T-helper 2 cell treated with Interferon-gamma antibody and Interleukin-4, amounts not matched to agents 5 μg/mL and 100 μg/mL, for 36 hours (primary cell): Measurements from ENCODE around the gene MT1H.
"Not testable (repeated sequence)": the region's sequence is repeated elsewhere in the genome, so short reads cannot be mapped to it uniquely, and the experiment has no call there.

Source experiments
- DNase-seq: peaks from one replicate; pipeline ENCODE4 v3.0.0; 2021; ENCODE audit warnings: low spot score
- H3K27ac Mint-ChIP-seq: one replicate; pipeline ENCODE4 v1.8.0; 2021; ENCODE audit warnings: mild to moderate bottlenecking, mixed read lengths
- H3K27me3 Mint-ChIP-seq: one replicate; pipeline ENCODE4 v1.8.0; 2021; ENCODE audit warnings: low read depth, mixed read lengths
- H3K36me3 Mint-ChIP-seq: one replicate; pipeline ENCODE4 v1.8.0; 2021; ENCODE audit warnings: low read depth, mixed read lengths
- H3K4me1 Mint-ChIP-seq: one replicate; pipeline ENCODE4 v1.8.0; 2021; ENCODE audit warnings: low read depth, mixed read lengths
- H3K4me3 Mint-ChIP-seq: one replicate; pipeline ENCODE4 v1.8.0; 2022; ENCODE audit warnings: mild to moderate bottlenecking, moderate library complexity, mixed read lengths
- H3K9me3 Mint-ChIP-seq: one replicate; pipeline ENCODE4 v1.8.0; 2021; ENCODE audit warnings: mixed read lengths

Gene MT1H

GRCh38 chr16:56697456-56698155, 28.0 kb downstream of the MT1H start:
- DNase-seq = no peak
- no peaks in the 10 kb centered on the region for H3K36me3 Mint-ChIP-seq
- peaks cover 8% of the 10 kb centered on the region for H3K4me1 Mint-ChIP-seq
- H3K4me3 Mint-ChIP-seq = no peak overlapping the region
- no peaks in the 10 kb centered on the region for H3K9me3 Mint-ChIP-seq
- no peak overlapping the region for H3K27ac Mint-ChIP-seq
- H3K27me3 Mint-ChIP-seq = no peaks in the 10 kb centered on the region

DNA sequence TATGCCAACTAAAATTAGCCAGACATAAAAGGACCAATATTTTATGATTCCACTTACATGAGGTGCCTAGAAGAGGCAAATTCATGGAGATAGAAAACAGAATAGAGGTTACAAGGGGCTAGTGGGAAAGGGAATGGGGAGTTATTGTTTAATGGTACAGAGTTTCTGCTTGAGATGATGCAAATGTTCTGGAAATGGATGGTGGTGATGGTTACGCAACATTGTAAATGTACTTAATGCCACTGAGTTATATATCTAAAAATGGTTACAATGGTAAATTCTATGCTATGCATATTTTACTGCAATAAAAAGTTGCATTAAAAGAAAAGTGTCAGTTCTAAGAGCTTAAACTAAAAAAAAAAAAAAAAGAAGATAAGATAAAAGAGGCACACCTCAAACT, 30.6 kb downstream of the MT1H start:
- Mint-ChIP-seq H3K9me3 (no peaks in the 10 kb centered on the region), H3K4me1 (peaks cover 8% of the 10 kb centered on the region), H3K27me3 (no peaks in the 10 kb centered on the region), H3K4me3 (no peak overlapping the region), H3K36me3 (no peaks in the 10 kb centered on the region), H3K27ac (no peak overlapping the region)
- no peak for DNase-seq

DNA sequence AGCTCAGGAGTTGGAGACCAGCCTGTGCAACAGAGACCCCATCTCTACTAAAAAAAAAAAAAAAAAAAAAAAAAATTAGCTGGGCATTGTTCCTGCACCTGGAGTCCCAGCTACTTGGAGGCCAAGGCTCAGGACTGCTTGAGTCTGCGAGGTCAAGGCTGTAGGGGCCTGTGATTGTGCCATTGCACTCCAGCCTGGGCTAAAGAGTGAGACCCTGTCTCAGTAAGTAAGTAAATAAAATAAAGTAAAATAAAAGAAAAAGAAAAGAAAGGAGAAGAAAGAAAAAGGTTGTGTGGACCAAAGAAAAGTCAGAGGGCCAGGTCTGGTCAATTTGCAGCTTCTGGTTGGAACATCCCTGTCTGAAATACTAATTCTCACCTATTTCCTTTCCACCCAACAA, 31.0 kb downstream of the MT1H start:
- no peak overlapping the region for H3K4me3 Mint-ChIP-seq
- H3K36me3 Mint-ChIP-seq = no peaks in the 10 kb centered on the region
- H3K27ac Mint-ChIP-seq = no peak overlapping the region
- no peaks in the 10 kb centered on the region for H3K27me3 Mint-ChIP-seq
- H3K4me1 Mint-ChIP-seq = peaks cover 8% of the 10 kb centered on the region
- no peak for DNase-seq
- no peaks in the 10 kb centered on the region for H3K9me3 Mint-ChIP-seq

DNA sequence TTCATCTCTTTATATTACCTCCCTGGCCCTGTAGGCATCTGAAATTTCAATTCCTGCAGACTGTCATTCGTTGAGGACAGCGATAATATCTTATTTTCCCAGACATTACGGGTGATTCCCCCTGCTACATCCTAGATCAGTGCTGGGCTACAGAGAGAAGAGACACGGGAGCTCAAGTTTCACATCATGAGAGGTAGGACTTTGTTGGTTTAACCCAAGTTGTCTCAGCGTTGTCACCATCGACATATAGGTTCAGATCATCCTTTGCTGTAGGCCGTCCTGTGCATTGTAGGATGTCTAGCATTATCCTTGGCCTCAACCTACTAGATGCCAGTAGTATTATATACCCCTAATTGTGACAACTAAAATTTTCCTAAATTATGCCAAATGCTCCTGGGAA, 31.9 kb downstream of the MT1H start:
- no peak overlapping the region for H3K4me3 Mint-ChIP-seq
- no peak overlapping the region for H3K27ac Mint-ChIP-seq
- peaks cover 8% of the 10 kb centered on the region for H3K4me1 Mint-ChIP-seq
- no peaks in the 10 kb centered on the region for H3K36me3 Mint-ChIP-seq
- H3K27me3 Mint-ChIP-seq = no peaks in the 10 kb centered on the region
- DNase-seq = no peak
- H3K9me3 Mint-ChIP-seq = no peaks in the 10 kb centered on the region

GRCh38 chr16:56702836-56703235, 33.2 kb downstream of the MT1H start:
- H3K4me3 Mint-ChIP-seq = no peak overlapping the region
- no peaks in the 10 kb centered on the region for H3K9me3 Mint-ChIP-seq
- H3K27me3 Mint-ChIP-seq = no peaks in the 10 kb centered on the region
- H3K27ac Mint-ChIP-seq = no peak overlapping the region
- DNase-seq = no peak
- H3K4me1 Mint-ChIP-seq = peaks cover 8% of the 10 kb centered on the region
- H3K36me3 Mint-ChIP-seq = no peaks in the 10 kb centered on the region

DNA sequence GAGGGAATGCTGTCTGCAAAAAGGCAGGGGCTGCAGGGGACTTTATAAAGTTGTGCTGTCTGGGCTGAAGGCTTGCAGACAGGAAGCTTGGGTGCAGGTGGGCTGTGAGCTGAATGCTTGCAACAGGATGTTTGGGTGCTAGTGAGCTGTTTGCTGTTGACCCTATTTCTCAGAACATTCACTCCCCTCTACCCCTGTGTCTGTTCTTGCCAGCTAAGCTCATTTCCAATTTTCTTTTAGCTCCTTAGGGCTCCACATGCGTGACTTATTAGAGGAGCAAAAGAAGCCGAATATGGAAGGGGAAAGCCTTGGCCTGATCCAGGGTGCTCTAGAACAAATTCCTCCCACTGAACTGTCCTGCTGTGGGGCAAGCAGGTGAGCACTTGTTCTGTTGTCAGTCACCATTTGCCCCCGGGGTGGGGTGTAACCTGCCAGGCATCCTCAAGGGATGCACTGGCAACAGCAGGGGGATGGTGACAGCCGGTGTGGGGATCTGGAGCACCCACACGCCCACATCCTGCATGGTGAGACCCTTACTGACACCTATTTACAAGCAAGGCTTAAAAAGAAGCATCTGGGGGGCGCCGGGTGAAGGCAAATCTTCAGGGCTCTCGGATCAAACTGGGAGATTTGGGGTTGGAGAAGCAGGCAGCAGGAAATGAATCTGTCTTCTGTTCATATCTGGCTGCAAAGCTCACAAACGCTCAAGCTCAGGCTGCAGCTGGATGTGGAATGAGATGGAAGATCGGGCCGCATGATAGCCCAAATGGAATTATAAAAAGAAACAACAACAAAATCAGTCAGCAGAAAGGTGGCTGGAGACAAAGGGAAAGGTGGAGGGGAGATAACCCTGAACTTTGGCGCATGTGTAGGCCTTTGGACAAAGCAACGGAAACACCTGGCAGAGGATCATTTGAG, 39.2 kb downstream of the MT1H start:
- Mint-ChIP-seq H3K36me3 (no peaks in the 10 kb centered on the region), H3K9me3 (no peaks in the 10 kb centered on the region), H3K27me3 (no peaks in the 10 kb centered on the region), H3K4me1 (peaks cover 16% of the 10 kb centered on the region), H3K27ac (peak overlapping the region; percentile 39), H3K4me3 (peak overlapping the region; percentile 53)
- DNase-seq = no peak

DNA sequence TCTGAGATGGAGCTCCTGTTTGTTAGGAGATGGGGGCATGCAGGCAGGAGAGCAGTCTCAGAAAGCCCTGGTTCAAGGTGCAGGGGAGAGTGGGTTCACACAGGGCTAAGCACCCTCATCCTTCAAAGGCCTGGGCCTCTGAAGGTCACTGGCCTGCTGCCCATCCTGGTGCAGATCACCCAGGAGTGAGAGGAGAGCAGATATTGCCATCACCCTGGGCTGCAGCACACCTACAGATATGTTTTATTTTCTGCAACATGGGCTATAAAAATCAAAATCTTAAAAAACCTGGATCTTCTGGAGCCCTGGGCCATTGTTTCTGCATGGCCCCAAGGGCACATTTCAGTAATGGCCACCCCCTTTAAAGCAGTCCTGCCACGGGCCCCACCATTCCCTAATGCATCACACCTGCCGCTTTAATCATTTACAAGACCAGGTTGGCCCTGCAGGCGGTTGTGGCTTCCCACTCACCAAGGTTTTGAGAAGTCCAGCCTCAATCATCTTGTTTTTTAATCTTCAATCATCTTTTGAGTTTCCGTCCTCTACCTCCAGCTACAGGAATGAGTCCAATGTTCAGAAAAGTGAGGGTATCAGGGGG, 39.9 kb downstream of the MT1H start:
- Mint-ChIP-seq H3K27me3 (no peaks in the 10 kb centered on the region), H3K9me3 (no peaks in the 10 kb centered on the region), H3K4me3 (peak overlapping the region; percentile 53), H3K27ac (no peak overlapping the region), H3K36me3 (no peaks in the 10 kb centered on the region), H3K4me1 (peaks cover 16% of the 10 kb centered on the region)
- DNase-seq = no peak

DNA sequence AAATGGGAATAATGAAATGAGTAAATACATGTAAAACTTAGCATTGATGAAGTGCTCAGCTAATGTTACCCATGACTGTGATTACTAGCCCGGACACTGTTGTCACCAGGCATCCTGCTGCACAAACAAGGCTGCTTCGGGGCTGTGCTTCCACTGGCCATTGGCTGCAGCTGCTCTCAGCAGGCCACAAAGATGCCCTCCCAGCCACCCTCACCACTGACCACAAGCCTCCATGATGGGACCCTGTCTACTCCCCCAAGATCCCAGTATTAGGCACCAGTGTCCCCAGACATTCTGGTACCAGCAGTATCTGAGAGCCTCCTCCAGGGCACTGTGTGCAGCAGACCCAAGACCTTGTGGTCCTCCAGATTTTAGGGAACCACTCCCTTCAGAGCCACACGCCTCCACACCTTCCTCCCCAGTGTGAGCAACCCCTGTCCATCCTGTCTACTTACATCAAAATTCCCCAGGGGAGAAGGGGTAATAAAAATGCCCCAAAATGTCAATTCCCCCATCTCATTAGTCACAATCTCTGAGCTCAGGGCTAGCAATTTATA, 40.6 kb downstream of the MT1H start:
- H3K36me3 Mint-ChIP-seq = no peaks in the 10 kb centered on the region
- H3K9me3 Mint-ChIP-seq = no peaks in the 10 kb centered on the region
- DNase-seq = no peak
- H3K4me1 Mint-ChIP-seq = peaks cover 16% of the 10 kb centered on the region
- H3K4me3 Mint-ChIP-seq = no peak overlapping the region
- H3K27me3 Mint-ChIP-seq = no peaks in the 10 kb centered on the region
- H3K27ac Mint-ChIP-seq = no peak overlapping the region

DNA sequence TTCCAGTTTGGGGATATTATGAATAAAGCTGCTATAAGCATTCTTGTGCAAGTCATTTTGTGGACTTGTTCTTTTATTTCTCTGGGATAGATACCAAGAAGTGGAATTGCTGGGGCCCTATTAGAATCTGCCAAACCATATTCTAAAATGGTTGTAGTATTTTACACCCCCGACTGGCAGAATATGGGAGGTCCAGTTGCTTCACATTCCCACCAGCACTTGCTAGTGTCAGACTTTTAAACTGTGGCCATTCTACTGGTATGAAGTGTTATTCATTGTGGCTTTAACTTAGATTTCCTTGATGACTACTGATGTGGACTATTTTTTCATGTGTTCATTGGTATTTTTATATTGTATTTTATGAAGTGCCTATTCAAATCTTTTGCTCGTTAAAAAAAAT, 42.2 kb downstream of the MT1H start:
- Mint-ChIP-seq H3K36me3 (no peaks in the 10 kb centered on the region), H3K4me1 (peaks cover 16% of the 10 kb centered on the region), H3K27ac (no peak overlapping the region), H3K4me3 (no peak overlapping the region), H3K27me3 (no peaks in the 10 kb centered on the region), H3K9me3 (no peaks in the 10 kb centered on the region)
- DNase-seq = no peak

- Mint-ChIP-seq H3K4me1 (peaks cover 10% of the 10 kb centered on the region), H3K4me3 (no peak overlapping the region), H3K36me3 (no peaks in the 10 kb centered on the region), H3K9me3 (no peaks in the 10 kb centered on the region), H3K27ac (no peak overlapping the region), H3K27me3 (no peaks in the 10 kb centered on the region)
- no peak for DNase-seq
These were observed 44.2 kb downstream of the MT1H start for GRCh38 chr16:56713794-56714193.

- H3K9me3 Mint-ChIP-seq = no peaks in the 10 kb centered on the region
- DNase-seq = no peak
- H3K4me1 Mint-ChIP-seq = peaks cover 5% of the 10 kb centered on the region
- H3K27ac Mint-ChIP-seq = no peak overlapping the region
- no peak overlapping the region for H3K4me3 Mint-ChIP-seq
- no peaks in the 10 kb centered on the region for H3K27me3 Mint-ChIP-seq
- H3K36me3 Mint-ChIP-seq = no peaks in the 10 kb centered on the region
These were observed 45.5 kb downstream of the MT1H start for GRCh38 chr16:56715126-56715525.

DNA sequence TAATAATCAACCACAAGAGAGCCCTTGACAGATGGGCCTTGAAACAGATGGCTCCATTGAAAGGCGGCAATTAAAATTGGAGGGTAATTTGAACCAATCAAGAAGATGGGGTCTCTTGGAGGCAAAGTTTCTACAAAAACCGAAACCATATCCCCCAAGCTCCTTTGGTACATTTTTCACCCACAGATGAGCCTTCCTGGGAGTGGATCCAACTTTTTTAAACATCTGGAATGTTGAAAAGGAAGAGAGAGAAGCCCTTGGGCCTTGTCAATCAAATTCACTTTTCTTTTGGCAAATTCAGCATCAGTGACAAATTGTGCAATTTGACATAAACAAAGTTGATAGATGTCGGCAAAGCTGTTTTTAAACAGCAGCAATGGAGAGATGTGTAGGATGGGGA, 47.1 kb downstream of the MT1H start:
- no peak overlapping the region for H3K27ac Mint-ChIP-seq
- DNase-seq = no peak
- H3K36me3 Mint-ChIP-seq = no peaks in the 10 kb centered on the region
- H3K27me3 Mint-ChIP-seq = peaks cover 4% of the 10 kb centered on the region
- no peaks in the 10 kb centered on the region for H3K4me1 Mint-ChIP-seq
- no peaks in the 10 kb centered on the region for H3K9me3 Mint-ChIP-seq
- no peak overlapping the region for H3K4me3 Mint-ChIP-seq

DNA sequence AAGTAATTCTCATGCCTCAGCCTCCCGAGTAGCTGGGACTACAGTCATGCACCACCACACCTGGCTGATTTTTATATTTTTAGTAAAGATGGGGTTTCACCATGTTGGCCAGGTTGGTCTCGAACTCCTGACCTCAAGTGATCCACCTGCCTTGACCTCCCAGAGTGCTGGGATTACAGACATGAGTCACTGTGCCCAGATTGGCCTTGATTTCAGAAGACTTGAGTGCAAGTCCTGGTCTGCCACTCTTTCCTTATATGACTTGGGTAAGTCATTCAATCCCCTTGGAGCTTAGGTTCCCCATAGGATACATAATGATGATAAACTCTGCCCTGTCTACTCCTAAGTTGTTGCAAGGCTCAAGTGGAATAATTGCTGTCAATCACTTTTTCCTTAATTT, 47.9 kb downstream of the MT1H start:
- H3K27me3 Mint-ChIP-seq, H3K27ac Mint-ChIP-seq: not testable (repeated sequence)

More for the DNA sequence above, 47.9 kb downstream of the MT1H start:
- H3K9me3 Mint-ChIP-seq, DNase-seq, H3K4me3 Mint-ChIP-seq, H3K36me3 Mint-ChIP-seq, H3K4me1 Mint-ChIP-seq: not testable (repeated sequence)
